ENCODE measurements around the gene ATP5F1B.

GRCh38 chr12:56616244-56616643, 29.5 kb downstream of the ATP5F1B start:
- no peak for TF ChIP-seq POLR2A (IDR thresholded peaks at IDR 0.05)
- TF ChIP-seq CTCF (IDR thresholded peaks at IDR 0.05): no peak
- TF ChIP-seq POLR2AphosphoS5 (IDR thresholded peaks at IDR 0.05): no peak
- TF ChIP-seq EP300 (IDR thresholded peaks at IDR 0.05; ENCODE audit: low read depth): no peak

Data from transverse colon (tissue), 4 donors.